ENCODE results near the gene AUTS2.

GRCh38 chr7:69693042-69693441 is 94.8 kb downstream of the AUTS2 start:
- TF ChIP-seq POLR2A (IDR thresholded peaks at IDR 0.05) (no peak), CTCF (IDR thresholded peaks at IDR 0.05 in 8 of 11, conservative IDR thresholded peaks at IDR 0.05 in 3 of 11) (no peak), POLR2AphosphoS5 (IDR thresholded peaks at IDR 0.05) (no peak)

All from spleen (tissue), 7 donors.